PFSK-1 (cell line): ENCODE measurements around the gene GABBR2.

Experiments
- POLR2AphosphoS5 ChIP-seq: IDR thresholded peaks from 2 replicates; pipeline ENCODE4 v1.6.1; 2012; ENCODE audit warnings: low read depth, mild to moderate bottlenecking, control low read depth, low read length, moderate library complexity
- TAF1 ChIP-seq: IDR thresholded peaks from 2 replicates; pipeline ENCODE4 v1.6.1; 2012; ENCODE audit warnings: low read length, control low read depth, borderline replicate concordance; ENCODE audit not compliant: insufficient read depth
- TF ChIP-seq, protein P1 (sequence below), 2 experiments: IDR thresholded peaks; 2 replicates each; pipeline versions ENCODE4 v1.6.1 to v1.8.0; 2011 to 2012; ENCODE audit warnings: low read depth in 2 of 2, low read length in 2 of 2, control low read depth in 1 of 2, inconsistent platforms in 1 of 2, mild to moderate bottlenecking in 1 of 2, moderate library complexity in 1 of 2; ENCODE audit not compliant: insufficient read depth in 1 of 2

DNA sequence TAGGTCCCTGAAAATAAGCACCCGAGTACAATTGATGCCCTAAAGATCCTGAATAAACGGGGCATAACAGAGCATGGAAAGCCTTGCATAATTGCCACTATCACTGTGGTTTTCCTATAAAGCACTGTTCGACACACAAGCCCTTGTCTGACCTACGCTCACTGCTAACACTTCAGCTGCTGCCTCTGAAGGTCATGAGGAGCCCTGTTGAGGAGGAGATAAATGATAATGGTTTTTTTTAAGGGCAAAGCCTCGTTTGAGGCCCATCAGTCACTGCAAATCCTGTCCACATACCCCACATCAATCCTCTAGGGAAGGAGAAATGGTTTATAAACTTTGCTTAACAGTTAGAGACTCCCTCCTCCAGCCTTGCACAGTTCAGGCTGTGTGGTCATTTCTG lies 35.1 kb downstream of the GABBR2 start:
- TF ChIP-seq TAF1 (no peak), POLR2AphosphoS5 (no peak)
- TF ChIP-seq, protein P1, sequence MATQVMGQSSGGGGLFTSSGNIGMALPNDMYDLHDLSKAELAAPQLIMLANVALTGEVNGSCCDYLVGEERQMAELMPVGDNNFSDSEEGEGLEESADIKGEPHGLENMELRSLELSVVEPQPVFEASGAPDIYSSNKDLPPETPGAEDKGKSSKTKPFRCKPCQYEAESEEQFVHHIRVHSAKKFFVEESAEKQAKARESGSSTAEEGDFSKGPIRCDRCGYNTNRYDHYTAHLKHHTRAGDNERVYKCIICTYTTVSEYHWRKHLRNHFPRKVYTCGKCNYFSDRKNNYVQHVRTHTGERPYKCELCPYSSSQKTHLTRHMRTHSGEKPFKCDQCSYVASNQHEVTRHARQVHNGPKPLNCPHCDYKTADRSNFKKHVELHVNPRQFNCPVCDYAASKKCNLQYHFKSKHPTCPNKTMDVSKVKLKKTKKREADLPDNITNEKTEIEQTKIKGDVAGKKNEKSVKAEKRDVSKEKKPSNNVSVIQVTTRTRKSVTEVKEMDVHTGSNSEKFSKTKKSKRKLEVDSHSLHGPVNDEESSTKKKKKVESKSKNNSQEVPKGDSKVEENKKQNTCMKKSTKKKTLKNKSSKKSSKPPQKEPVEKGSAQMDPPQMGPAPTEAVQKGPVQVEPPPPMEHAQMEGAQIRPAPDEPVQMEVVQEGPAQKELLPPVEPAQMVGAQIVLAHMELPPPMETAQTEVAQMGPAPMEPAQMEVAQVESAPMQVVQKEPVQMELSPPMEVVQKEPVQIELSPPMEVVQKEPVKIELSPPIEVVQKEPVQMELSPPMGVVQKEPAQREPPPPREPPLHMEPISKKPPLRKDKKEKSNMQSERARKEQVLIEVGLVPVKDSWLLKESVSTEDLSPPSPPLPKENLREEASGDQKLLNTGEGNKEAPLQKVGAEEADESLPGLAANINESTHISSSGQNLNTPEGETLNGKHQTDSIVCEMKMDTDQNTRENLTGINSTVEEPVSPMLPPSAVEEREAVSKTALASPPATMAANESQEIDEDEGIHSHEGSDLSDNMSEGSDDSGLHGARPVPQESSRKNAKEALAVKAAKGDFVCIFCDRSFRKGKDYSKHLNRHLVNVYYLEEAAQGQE (IDR thresholded peaks at IDR 0.05; ENCODE audit: insufficient read depth in 1 of 2, low read depth in 2 of 2, low read length in 2 of 2) = no peak
